NCI-H2227 treated with DMSO at 0.1 percent for 48 hours (cell line): ENCODE measurements around the gene MAP3K14.

ENCODE experiments used
- DNase-seq: peaks from one replicate; lab custom pipeline; 2025; lab: John Stamatoyannopoulos, UW

MAP3K14 gene

DNA sequence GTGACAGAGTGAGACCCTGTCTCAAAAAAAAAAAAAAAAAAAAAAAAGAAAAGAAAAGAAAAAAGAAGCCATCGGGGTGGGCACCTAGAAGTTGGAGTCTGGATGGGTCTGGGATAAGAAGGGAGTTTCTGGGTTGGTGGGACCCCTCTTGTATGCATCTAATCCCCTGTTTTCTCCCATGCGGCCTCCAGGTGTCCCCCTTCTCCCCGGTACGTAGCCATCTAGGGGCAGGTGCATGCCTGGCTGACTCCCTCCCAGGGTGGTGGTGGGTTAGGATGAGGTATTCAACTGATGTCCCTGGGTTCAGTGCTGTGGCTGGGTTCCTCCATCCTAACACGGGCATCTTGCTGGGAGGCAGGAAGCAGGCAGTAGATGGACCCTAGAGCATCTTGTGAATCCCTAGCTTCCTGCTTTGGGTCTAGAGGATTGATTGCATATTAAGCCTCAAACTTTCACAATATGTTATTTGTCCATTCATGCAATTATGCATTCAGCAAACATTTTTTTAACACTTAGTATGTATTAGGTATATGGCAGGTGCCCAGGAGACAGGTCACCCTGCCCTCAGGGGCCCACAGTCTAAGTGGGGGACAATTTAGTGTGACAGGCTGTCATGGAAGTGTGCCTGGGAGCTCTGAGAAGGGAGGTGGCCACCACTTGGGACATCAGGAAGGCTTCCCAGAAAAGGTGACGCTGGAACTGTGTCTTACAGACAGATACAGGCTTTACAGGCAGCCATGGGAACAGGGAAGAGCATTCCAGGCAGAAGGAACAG, 82.0 kb downstream of the MAP3K14 start:
- peak; percentile 13 for DNase-seq

DNA sequence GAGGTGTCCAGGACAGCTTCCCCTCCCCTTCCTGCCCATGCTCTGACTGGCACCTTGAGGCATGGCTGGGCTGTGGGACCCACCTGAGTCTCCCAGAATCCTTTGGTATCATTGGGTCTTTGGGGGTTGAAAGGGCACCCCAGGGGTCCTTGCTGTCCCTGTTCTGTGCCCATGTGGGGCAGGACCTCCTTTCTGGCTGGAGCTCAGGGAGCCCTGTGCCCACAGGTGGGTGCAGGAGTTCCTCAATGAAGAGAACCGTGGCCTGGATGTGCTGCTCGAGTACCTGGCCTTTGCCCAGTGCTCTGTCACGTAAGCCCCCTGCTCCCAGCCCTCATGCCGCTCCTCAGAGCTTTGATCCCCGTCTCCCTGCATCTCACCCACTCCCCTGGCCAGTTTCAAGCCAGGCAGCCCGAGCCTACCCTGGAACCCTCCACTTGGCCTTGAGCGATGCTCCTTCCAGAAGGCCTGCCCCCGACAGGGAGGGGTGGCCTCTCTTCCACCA, 83.3 kb downstream of the MAP3K14 start:
- DNase-seq = no peak

DNA sequence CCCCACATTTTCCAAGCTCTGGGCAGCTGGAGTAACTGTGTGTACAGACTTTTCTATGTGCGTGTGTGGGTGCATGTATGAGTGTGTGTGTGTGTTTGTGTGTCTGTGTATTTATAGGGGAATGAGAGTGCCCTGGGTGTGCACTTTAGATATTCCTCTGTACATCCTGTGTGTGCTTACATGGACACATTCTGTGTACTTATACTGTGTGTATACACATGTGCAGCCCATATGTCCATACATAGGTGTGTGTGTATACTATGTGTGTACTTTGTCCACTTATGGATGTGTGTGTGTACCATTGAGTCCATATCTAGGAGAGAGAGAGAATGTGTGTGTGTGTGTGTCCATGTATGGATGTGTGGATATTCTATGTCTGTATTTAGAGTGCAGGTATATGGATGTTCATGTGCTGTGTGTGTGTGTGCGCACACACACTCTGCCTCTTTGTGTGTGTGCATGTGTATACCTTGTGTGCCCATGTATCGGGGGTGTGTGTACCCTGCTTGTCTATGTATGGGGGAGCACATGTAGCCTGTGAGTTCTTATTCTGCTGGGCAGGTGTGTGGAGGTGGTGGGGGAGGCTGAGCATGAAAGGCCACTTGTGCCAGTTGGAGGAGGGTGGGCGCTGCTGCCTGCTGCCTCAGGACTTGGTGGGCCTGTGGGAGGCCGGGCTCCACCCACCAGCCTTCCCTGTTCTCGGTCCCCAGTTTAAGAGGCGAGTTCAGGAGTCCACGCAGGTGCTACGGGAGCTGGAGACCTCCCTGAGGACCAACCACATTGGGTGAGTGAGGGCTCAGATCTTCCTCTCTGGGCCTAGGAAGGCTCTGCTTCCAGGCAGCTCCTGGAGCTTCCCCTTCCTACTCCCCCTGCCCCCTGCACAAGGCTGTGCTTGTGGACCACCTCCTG, 84.1 kb downstream of the MAP3K14 start:
- DNase-seq = no peak

DNA sequence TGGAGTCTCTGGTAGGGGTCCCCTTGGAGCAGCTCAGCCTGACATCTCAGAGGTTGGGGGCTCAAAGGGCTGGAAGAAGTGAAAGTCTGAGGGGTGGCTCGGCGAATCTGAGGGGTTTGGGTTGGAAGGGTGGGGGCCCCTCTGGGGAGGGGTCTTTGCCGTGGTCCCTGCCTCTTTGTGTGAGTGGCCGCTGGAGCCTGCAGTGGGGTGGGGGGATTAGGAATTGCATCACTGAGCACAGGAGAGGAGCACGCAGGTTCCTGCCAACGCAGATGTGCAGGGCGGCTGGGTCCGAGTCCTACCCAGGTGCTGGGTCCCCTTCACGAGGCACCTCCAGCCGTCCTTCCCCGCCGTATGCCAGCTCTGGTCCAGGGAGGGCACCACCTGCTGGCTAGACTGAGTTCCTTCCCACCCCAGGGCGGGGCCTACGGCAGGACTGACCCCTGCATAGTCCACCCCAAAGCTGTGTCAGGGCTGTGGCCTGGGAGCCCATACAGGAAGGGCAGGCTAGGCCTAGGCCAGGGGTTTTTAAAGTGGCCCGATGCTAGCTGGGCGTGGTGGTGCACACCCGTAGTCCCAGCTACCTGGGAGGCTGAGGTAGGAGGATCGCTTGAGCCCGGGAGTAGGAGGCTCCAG, 85.2 kb downstream of the MAP3K14 start:
- no peak for DNase-seq

DNA sequence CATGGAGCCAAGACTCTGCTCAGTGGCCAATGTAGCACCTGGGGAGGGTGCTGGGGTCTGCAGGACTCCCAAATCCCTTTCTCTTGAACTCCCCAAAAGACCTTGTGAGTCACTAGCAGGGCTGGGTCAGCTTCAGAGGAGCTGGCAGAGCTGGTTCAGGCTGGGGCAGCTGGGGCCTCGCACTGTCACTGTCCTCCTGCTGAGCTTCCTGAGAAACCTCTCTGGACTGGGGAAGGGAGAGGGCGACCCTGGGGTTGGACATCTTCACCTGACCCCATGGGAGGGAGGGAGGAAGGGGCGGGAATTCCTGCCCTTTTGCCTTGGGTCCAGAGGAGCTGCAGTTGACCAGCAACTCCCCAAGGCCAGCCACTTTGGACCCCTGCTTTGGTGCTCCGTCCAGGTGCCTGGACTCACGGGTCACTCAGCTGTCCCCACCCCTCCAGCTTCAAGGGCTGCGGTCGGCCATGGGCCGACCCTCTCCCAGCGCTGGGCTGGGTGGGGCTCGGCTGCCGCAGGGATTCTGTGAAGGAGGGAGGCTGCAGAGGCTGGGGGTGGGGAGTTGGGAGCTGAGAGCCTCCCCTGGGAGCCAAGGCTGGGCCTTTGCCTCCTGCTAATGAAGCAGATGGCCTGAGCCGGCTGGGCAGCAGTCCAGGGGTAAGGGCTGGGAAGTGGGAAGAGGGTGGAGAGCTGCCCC, 85.9 kb downstream of the MAP3K14 start:
- no peak for DNase-seq

DNA sequence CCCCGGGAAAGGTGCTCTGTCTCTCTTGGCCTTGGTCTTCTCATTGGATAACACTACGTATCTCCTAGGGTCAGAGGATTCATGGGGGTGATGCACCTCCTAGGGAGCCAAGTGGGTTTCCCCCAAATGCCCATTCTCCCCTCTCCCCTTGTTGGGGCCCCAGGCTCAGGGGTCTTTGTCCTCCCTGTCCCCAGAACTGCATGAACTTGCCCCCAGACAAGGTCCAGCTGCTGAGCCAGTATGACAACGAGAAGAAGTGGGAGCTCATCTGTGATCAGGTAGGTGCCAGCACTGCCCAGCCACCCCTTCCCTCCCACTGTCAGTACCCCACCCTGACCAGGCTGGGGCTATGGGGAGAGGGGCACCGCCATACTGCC, 86.4 kb downstream of the MAP3K14 start:
- DNase-seq = no peak

DNA sequence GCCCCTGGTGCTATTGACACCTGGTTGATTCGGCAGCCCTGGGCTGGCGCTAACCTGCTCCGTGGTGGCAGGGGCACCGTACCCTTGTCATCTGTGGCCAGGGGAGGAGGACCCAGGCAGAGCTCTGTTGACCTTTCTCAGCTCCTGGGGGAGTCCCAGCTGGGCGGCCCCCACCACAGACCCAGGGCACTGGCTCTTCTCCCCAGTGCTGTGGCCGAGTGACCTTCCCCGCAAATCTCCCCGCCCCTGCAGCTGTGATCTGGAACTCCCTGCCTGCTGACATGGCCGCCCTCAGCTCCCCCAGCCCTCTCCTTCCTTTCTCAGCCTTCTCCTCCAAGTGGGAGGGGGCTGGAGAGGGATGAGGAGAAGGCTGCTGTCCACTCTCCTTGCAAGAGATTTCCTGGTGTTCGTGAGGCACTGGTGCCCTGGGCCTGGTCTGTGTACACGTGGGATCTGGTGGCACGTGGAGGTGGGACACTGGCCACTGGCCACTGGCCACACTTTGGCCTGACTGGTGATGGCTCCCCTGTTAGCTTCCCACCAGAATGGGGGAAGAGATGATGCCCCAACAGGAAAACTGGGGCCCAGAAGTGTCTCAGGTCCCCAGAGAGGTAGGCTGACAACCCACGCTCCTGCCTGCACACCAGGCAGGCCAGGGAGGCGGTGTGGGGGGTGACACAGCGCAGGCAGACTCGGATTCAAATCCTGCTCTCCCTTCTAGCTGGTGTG, 87.0 kb downstream of the MAP3K14 start:
- DNase-seq = no peak

DNA sequence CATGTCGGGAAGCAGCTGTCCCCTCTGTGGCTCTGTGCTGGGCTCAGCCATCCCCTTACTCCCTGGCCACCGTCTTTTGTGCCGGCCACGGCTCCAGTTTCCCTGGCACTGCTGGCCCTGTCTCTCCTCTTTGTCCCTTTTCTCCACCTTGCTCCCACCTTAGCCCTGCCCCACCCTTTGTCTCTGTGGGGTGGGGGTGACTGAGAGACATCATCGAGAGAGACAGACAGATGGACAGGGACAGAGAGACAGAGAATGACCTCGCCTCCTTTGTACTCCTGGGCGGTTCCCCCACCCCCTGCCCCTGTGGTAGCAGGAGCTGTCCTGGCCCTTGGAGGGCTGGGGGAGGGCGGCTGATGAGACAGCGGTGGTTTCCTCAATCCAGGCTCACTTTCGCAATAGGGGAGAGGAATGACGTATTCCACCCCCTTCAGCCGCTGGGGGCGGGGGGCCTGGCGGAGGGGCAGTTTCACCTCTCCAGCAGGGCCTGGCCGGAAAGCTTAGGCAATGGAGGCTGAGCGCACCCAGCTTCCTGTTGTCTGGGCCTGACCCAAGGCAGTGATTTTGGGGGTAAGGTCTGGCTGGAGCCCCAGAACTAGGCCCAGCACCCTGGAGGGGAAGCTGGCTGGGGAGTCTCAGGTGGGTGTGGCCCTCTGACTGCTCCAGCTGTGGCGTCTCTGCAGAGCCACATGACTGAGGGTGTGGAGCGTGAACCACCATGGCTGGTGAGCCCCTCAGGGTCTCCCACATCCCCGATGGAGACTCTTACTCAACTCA, 87.9 kb downstream of the MAP3K14 start:
- DNase-seq = no peak

DNA sequence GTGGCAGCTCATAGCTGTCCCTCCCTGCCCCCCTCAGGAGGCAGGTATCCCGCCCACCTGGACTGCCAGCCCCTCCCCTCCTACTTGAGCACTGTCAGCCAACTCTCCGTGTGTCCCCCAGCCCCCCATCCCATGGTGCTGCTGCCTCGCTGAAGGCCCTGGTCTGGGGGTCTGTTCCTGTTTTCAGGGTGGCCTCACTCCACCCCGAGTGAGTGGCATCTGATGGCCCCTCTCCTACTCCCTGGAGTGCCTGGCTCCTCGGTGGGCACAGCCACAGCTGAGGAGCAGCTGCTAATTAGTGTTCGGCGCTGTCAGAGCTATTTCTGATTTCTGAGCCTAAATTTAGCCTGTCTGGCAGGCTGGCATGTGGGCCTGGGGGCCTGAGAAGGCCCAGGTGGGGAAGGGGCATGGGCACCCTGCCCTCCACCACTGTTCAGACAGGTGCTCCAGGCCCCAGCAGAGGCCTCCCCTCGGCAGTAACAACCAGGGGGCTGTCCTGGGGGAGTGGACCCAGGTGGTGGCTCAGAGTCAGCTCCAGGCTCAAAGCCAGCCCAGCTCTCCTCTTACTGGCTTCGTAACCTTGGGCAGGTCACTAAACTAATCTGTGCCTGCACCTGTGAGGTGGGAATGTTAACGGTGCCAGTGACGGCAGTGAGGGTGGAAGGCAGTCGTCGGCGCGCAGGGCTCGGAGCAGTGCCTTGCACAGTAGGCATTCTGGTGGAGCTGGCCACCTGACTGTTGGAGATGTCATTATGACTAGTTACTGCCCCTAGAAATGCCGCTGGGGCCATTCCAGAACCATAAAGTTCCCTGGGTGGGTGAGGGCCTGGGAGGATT, 88.7 kb downstream of the MAP3K14 start:
- no peak for DNase-seq

DNA sequence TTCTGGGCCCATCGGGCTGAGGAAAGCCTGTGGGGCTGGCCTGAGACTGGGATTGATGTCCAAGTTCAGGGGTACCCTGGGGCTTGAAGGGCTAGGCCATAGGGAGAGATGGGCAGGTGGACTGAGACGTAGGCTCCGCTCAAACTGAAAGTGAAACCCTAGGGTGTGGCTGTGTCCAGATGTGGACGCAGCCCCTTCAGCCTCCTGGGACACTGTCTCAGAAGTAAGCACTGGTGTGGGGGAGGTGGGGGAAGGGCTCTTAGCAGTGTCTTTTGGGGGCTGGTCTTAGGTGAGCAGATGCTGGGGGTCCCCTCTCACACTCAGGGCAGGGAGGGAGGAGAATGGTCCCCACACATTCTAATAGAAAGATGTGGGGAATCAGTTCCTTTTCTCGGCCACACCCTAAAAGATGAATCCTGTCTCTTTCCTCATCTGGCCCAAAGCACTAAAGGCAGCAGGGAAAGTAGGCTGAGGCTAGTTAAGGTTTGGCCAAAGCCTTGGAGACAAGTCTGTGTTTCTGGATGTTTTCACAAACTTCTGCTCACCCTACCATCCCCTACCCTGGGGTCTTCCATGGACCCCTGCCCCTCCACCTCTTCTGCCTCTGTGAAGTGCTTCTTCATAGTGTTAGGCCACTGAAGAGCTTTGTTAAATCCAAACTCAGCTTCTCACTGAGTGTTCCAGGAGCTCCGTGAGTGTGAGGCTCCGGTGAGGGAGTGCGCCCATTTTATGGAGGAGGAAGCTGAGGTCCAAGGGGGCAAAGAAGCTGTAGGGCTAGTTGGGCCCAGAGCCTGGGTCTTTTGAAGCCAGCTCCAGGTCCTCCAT, 89.5 kb downstream of the MAP3K14 start:
- no peak for DNase-seq

DNA sequence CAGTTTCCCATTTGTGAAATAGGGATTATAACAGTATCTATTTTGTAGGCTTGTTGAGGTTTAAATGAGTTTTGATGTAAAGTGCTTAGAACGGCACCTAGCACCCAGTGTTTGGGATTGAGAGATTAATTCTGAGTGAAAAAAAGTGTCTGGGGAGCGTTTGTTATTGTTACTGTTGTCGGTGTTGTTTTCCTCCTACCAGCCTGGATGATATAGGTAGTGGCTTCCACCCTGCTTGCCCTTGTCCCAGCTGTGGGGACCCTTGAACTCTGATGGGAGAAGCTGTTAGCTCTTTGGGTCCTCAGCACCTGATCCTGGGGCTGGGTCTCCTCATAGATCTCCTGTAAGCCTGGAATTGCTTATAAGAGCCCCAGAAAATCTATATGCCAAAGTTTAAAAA, 90.2 kb downstream of the MAP3K14 start:
- no peak for DNase-seq

DNA sequence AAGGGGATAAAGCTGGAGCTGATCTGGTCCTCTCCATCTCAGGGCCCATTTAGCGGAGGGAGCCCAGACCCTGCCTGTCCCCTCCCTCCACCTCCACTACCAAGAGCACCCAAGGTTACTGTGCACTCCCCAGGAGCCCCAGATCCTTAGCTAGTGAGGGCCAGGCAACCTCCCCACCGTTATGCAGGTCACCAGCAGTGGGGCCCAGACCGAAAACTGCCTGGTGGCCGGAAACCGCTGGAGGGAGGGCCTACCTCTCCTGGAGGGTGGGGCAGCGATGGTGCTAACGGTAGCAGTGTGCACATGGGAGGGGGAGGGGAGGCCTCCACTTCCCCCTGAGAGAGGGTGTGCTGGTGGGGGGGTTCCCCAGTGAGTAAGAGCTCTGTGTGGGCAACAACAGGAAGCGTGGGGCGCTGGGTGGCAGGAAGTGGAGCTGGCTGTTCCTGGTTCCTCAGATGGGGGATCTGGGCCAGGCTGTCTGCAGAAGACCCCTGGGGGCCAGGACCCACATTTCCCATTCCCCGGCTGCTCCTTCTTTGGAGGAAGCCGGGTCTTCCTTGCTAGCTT, 90.8 kb downstream of the MAP3K14 start:
- DNase-seq = no peak

DNA sequence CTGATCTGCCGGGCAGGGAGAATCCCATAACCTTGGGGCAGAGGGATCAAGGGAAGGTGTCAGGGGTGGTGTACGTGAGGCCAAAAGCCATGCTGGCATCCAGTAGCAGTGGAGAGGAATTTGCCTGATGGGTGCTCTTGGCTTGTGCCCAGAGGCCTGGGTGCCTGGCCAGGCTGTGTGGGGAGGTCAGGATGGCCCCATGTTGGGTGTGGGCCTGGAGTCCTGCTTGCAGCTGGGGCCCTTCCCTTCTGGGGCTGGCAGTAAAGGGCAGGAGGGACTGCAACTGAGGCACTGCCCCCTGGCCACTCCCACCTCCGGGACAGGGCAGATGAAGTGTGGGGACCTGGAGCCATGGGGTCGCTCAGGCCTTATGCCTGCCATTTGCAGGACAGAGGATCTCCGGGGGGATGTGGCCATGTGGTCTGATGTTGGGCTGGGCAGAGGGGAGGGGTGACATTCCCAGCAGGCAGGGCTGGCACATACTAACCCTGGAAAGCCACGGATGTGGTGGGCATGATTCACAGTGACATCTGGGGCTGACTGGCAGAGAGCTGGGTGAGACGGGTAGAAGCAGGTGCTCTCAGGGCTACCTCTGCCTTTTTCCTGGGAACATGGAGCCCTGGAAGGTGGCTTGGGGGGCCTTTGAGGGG, 91.6 kb downstream of the MAP3K14 start:
- no peak for DNase-seq

DNA sequence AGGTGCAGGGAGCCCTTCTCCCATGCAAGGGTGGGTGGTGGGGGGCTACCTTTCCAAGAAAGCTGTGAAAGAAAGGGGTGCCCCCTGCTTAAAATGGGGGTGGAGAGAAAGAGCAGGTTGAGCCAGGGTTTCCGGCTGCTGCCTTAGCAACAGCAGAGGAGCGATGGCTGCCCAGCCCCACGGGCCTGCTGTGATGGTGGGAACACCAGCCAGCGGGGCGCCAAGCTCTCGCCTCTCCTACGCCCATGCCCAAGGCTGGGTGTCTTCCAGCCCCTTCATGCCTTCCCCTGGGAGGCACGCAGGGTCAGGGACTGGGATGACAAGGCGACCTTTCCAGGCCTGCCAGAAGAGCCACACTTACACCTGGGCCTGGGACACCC, 92.2 kb downstream of the MAP3K14 start:
- no peak for DNase-seq

DNA sequence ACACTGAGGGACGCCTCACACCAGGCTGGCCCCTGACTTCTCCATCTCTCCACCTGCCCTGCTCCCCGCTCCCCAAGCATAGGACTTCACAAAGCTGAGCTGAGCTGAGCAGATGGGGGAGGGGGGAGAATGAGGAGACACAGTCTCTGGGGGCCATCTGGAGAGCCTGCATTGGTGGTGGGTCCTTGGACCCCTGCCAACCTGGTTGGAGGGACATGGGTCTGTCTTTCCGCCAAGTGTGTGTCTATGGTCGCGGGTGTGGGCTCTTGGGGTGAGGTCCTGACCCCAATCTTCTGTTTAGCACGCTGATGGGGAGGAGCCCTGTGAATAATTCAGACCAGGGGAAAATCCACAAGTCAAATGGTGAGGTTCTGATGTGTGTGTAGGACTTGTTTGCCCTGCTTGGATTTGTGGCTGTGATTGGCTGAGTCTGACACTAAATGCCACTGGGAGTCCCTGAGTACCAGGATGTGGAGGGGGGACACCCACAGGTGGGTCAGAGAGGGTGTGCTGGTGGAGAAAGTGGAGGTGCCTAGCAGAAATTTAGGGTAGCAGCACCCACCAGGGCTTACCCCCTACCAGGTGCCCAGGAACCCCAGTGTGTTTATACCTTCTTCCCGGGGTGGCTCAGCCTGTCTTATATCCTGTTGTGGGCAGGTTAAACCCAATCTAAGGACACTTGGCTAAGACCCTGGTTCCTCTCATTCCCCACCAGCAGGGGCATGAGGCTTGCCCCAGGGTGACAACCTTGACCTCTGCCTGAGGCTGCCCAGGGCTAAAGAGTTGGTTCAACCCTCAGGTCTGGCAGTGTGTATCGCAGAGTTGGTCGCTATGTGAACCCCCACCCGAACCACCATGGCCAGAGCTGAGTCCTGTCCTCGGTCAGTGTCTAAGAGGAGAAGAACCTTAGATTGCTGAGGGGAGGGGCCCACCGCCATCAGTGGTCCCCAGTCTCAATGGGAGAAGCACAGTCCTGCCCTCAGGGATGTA, 93.0 kb downstream of the MAP3K14 start:
- DNase-seq = no peak

DNA sequence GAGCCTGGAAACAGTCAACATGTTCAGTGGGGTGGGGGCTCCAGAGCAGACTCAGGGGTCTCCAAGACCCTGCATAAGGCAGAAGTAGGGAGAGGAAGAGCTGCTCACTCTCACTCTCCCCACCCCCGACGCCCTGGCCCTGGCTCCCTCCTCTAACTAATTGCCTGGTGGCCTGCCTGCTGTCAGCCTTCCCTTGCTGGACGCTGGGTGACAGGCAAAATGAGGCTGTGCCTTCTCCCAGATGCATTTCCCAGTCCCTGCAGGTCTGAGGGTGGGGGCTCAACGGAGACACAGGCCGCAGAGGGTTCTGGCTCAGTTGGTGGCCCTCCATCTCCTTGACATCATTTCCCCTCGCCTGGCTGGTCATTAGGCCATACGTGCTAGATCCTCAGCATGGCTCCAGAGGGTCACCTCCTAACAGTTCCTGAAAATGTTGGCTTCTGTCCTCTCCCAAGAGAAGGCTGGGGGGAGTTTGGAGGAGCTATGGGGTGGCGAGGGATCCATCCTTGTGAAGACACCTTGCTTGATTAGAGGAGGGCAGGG, 93.8 kb downstream of the MAP3K14 start:
- DNase-seq = no peak
